Omental fat pad (tissue), 4 donors: ENCODE results near the gene VPS26B. TPM values are rescaled to one million over a fixed set of nuclear protein-coding genes. Genes with fewer than 3 reads are reported as not detected.

Source experiments
- ATAC-seq: fragments of 150-250 bp; one replicate; pipeline ENCODE4 v1.9.1; 2016; ENCODE audit warnings: mild to moderate bottlenecking, moderate library complexity; ENCODE audit not compliant: low FRiP score
- DNase-seq: peaks from one replicate; pipeline ENCODE4 v3.0.0-alpha.2; 2019; ENCODE audit warnings: low spot score
- total RNA-seq, 4 donors: library from RNA; depleted of rRNA; stranded (reverse); fragments of >200 nt; gene quantifications; one replicate each; pipeline ENCODE4 v1.1.0, GENCODE V29; 2016
- TF ChIP-seq, protein P1 (sequence below), 3 donors: fragments of 450-650 bp; IDR thresholded peaks; one replicate each; pipeline ENCODE4 v1.5.1; 2016 to 2017; ENCODE audit warnings: antibody characterized with exemption in 3 of 3, mild to moderate bottlenecking in 3 of 3, moderate library complexity in 2 of 3

The VPS26B gene
- total RNA-seq, 4 donors from 2014 or later, result 25.4 to 52.8 (median 37.0) TPM

DNA sequence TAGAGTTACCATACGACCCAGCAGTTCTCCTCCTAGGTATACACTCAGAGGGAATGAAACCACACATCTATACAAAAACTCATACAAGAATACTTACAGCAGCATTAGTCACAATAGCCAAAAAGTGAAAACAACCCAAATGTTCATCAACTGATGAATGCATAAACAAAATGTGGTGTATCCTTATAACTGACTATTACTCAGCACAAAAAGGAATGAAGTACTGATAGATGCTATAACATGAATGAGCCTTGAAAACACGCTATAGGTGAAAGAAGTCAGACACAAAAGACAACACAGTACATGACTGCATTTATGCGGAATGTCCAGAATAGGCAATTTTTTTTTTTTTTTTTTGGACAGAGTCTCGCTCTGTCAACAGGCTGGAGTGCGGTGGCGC, 23.8 kb upstream of the VPS26B start:
- no peak for ATAC-seq
- TF ChIP-seq, protein P1, sequence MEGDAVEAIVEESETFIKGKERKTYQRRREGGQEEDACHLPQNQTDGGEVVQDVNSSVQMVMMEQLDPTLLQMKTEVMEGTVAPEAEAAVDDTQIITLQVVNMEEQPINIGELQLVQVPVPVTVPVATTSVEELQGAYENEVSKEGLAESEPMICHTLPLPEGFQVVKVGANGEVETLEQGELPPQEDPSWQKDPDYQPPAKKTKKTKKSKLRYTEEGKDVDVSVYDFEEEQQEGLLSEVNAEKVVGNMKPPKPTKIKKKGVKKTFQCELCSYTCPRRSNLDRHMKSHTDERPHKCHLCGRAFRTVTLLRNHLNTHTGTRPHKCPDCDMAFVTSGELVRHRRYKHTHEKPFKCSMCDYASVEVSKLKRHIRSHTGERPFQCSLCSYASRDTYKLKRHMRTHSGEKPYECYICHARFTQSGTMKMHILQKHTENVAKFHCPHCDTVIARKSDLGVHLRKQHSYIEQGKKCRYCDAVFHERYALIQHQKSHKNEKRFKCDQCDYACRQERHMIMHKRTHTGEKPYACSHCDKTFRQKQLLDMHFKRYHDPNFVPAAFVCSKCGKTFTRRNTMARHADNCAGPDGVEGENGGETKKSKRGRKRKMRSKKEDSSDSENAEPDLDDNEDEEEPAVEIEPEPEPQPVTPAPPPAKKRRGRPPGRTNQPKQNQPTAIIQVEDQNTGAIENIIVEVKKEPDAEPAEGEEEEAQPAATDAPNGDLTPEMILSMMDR (IDR thresholded peaks at IDR 0.05), result no peak

DNA sequence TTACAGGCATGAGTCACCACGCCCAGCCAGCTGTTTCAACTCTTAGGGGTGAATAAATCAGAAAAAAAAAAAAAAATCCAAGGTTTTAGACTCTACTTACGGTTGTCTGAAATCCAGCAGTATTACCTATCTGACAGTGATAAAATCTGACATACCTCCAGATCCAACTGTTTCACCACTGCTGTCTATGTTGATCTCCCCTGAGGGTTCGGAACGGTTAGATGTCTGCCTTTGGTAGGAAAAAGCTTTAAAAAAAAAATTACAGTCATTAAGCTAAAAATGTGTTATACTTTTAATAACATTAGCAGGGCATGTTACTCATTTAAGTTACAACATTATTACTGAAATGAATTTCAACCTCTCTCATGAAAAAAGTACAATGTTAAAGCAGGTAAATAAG, 21.8 kb upstream of the VPS26B start:
- TF ChIP-seq, protein P1 (IDR thresholded peaks at IDR 0.05), result no peak
- ATAC-seq (no peak), DNase-seq (no peak)

More for the DNA sequence above, 23.8 kb upstream of the VPS26B start:
- DNase-seq, result no peak

DNA sequence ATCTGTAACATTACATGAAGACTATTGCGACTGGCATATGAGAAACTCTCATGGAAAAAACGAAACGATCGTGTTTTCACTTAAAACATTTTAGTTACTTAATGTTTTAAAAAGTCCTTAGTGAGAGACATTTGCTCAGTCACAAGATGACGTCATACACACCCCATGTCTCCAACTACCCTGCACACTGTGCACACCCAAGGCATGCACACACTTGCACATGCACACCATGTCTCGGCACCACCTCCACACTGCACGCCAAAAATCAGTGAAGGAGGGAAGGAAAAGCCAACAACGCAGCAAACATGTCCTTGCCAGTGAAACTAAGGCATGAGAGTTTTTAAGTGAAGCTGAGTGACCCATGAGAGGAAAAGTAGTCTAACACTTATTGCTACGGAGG, 18.7 kb upstream of the VPS26B start:
- TF ChIP-seq, protein P1 (IDR thresholded peaks at IDR 0.05), result no peak
- DNase-seq (no peak), ATAC-seq (no peak)

DNA sequence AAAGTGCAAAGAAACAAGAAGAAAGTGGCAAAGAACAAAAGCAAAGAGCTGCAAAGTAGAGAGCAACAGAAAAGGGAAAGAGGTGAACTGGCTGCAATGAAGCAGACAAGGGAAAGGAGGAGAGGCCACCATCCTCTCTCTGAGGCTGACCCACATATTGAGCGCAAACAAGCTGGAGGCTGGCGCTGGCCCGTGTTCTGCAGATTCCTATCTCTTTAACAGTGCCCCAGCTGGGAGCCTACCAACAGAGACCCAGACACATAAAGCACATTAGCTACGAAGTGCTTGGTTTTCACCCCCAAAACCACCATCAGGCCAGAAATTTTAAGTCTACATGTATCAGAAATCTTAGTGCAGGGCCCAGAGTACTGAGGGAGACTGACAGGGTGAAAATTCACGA, 18.3 kb upstream of the VPS26B start:
- ATAC-seq, result no peak
- TF ChIP-seq, protein P1 (IDR thresholded peaks at IDR 0.05), result no peak
- DNase-seq, result no peak

DNA sequence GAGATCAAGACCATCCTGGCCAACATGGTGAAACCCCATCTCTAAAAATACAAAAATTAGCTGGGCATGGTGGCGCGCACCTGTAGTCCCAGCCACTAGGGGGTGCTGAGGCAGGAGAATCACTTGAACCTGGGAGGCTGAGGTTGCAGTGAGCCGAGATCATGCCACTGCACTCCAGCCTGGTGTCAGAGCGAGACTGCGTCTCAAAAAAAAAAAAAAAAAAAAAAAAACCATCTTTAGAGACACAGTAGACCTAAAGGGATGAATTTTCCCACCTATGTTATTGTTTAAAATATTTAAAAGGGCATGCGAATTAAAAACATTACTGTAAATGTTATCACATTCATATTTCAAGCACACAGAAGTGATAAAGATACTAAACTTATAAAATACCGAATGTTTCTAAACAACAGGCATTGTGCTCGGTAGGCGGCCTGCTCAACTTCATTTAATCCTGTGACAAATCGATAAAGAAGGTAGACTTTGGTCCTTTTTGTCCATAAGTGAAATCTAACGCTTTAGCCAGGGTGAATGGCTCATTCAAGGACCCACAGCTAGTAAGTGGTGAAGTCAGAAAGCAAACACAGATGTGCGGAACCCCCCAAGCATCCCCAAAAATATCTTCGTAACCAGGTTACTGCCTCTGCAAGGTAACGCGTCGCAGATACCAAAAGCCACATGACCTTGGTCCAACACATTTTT, 16.8 kb upstream of the VPS26B start:
- TF ChIP-seq, protein P1 (IDR thresholded peaks at IDR 0.05), result peak in 1 of 3 donors; percentile 40
- DNase-seq, result no peak
- no peak for ATAC-seq

DNA sequence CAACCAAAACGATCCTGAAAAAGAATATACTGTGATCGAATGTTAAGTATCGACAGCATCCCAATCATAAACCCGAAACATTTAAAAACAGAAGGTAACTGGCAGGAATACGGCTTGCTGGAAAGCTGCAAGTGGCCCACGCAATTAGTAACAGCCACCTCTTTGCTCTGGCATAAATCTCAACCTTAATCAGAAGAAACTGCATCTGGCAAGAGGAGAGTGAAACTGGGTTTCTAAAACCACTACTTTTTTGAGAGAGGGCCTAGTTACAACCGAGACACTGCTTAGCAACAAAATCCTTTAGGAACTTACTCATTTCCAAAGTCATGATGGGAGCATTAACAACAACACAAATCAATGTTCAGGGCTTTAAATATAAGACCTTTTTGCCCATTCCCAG, 8.6 kb upstream of the VPS26B start:
- TF ChIP-seq, protein P1 (IDR thresholded peaks at IDR 0.05), result no peak
- ATAC-seq (no peak), DNase-seq (no peak)

DNA sequence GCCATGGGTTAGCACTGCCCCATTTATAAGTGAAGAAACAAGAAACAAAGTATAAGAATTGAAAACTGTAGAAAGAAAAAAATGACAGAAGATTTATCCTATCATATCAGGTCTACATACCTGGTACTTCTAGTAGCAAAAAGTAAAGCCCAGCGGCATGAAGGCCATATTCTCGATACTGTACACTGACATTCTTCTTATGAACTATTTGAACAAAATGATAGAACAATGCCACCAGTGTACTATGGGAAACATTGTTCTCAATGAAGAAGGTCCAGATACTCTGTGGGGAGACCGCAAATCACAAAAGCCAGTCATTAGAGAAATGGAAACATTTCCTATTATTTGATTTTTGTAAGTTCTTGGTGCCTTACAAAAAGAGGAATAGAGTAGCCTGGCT, 7.7 kb upstream of the VPS26B start:
- ATAC-seq (no peak), DNase-seq (no peak)
- TF ChIP-seq, protein P1 (IDR thresholded peaks at IDR 0.05), result no peak
